T1000 (cell line): ENCODE measurements around the gene KLHL1.

Experiments used
- DNase-seq: peaks from one replicate; lab custom pipeline; 2025; ENCODE audit warnings: mixed read lengths; lab: John Stamatoyannopoulos, UW

Gene KLHL1

DNA sequence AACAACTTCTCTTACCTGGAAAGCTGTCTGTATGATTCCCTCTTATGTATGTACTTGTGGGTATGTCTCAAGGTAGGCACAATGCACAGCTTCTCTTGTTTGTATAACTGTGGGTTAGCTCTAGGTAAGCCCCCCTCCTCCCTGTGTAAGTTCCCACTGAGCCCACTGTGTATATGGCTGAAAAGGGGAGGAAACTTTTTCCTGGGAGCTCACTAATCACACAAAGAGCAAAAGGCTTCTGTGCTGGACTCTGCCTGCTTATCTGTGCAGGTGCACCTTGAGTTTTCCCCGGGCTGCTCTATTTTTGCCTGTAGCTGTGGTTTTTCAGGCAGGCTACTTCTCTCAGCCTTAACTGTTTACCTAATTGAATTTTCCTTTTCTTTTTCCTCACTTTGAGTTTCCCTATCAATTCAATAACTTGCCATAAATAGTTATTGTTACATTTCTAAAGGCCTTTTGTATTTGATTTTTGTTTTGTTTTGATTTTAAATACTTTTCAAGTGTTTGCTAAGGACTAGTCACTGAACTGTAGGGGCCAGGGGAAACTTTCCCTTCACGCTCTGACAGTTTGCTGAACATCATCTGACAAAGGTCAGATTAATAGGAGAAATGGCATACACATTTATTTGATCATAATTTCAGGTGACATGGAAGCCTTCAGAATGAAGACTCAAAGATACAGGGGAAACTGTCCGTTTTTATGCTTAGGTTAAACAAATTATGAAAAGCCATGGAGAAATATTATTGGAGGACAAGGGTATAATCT lies 424.1 kb downstream of the KLHL1 start:
- DNase-seq: no peak

GRCh38 chr13:69681722-69682121 lies 426.5 kb downstream of the KLHL1 start:
- DNase-seq: no peak

- no peak for DNase-seq
Observed at GRCh38 chr13:69677343-69677742, 430.9 kb downstream of the KLHL1 start.

DNA sequence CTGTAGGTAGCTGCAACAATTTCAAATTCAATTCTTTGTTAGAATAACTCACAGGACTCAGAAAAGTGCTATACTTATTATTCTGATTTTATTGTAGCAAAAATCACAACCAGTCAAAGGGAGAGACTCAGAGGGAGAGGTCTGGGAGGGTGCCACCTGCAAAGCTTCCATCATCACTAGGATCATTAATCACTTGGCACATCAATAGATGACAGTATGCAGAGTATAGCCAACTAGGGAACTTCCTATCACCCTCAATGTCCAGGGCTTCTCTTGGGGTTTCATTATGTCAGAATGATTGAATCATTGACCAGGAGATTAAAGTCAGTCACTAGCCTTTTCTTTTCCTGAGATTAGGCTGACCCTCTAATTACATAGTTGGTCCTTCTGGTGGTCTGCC lies 432.0 kb downstream of the KLHL1 start:
- DNase-seq: no peak

DNA sequence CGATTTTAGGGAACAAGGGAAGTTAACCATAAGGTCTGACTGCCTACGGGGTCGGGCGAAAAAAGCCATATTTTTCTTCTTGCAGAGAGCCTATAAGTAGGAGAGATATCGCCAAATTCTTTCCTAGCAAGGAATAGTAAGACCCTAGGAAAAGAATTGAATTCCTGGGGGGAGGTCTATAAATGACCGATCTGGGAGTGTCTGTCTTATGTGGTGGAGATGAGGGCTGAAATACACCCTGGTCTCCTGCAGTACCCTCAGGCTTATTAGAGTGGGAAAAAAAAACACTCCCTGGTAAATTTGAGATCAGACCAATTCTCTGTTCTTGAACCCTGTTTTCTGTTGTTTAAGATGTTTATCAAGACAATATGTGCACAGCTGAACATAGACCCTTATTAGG lies 448.1 kb downstream of the KLHL1 start:
- no peak for DNase-seq

GRCh38 chr13:69657676-69658075 lies 450.6 kb downstream of the KLHL1 start:
- DNase-seq: no peak

GRCh38 chr13:69654392-69654791 lies 453.9 kb downstream of the KLHL1 start:
- DNase-seq: no peak
